Measurements from ENCODE around the gene PLP2.

DNA sequence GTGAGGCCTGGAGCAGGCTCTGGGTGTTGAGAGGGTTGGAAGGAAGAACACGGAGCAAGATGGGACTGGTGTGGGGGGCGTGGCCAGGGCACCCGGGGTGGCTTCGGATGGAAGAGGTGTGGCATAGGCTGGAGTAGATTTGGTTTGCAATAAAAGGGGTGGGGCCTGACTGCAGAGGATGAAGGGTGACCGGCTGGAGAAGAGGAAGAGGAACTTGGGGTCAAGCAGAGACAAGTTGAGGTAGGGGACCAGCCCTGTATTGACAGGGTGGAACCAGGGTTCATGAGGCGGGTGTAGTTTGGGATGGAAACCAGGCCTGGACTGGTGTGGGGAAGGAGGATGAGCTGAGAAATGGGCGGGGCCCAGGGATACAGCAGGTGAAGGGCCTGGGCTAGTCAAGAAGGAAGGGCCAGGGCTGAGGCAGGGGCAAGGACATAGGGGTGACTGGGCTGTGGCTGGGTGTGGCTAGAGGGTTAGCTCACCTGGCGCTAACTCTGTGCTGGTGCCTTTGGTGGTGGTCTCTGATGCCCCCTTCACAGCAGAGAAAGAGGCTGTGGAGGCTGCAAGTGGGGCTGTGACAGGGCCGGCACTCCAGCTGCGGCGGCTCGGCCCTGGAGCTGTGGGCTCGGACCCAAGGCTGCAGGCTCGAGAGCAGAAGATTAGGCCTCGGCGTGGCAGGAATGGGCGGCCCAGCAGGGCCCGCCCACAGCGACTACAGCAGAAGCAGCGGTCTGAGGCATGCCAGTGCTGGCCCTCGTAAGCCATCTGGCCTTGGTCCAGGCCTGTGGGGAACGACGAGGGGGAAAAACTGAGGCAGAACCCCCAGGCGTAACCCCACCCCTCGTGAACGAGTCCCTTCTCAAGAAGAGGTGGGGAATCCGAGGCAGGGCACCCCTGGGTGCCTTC lies 5.0 kb downstream of the PLP2 start:
- TF ChIP-seq, protein P1, sequence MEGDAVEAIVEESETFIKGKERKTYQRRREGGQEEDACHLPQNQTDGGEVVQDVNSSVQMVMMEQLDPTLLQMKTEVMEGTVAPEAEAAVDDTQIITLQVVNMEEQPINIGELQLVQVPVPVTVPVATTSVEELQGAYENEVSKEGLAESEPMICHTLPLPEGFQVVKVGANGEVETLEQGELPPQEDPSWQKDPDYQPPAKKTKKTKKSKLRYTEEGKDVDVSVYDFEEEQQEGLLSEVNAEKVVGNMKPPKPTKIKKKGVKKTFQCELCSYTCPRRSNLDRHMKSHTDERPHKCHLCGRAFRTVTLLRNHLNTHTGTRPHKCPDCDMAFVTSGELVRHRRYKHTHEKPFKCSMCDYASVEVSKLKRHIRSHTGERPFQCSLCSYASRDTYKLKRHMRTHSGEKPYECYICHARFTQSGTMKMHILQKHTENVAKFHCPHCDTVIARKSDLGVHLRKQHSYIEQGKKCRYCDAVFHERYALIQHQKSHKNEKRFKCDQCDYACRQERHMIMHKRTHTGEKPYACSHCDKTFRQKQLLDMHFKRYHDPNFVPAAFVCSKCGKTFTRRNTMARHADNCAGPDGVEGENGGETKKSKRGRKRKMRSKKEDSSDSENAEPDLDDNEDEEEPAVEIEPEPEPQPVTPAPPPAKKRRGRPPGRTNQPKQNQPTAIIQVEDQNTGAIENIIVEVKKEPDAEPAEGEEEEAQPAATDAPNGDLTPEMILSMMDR (conservative IDR thresholded peaks at IDR 0.05; ENCODE audit: low read depth, low read length) = no peak
- TF ChIP-seq EZH2 (IDR thresholded peaks at IDR 0.05; ENCODE audit: low read length, unreplicated experiment) (no peak), EZH2phosphoT487 (IDR thresholded peaks at IDR 0.05; ENCODE audit: borderline replicate concordance, low read length) (no peak)
